ENCODE results near the gene PTPN23.

DNA sequence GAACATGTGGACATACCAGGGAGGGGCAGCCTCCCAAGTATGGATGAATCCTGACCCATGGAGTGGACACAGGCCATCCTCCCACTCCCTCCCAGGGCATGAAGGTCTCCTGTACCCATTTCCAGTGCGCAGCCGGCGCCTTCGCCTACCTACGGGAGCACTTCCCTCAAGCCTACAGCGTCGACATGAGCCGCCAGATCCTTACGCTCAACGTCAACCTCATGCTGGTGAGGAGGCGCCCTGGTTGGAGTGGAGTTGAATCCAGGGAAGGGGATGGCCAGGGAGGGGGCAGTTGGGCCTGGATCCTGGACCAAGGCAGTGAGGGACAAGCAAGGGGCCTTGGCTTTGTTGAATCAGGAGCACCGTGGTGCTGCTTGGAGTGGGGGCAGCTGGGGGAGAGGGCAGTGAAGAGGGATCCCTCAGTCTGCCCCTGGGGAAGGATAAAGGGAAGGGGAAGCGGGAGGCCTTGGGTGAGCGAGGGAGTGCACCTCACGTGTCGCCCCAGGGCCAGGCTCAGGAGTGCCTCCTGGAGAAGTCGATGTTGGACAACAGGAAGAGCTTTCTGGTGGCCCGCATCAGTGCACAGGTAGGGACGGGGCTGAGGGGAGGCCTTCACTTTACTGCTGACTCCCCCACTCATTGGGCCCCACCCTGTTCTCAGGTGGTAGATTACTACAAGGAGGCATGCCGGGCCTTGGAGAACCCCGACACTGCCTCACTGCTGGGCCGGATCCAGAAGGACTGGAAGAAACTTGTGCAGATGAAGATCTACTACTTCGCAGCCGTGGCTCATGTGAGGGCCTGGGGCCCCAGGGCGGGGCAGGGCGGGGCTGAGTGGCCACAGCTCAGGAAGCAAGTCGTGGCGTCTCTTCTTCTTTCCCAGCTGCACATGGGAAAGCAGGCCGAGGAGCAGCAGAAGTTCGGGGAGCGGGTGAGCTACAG lies 25.3 kb downstream of the PTPN23 start:
- TF ChIP-seq, protein P1, sequence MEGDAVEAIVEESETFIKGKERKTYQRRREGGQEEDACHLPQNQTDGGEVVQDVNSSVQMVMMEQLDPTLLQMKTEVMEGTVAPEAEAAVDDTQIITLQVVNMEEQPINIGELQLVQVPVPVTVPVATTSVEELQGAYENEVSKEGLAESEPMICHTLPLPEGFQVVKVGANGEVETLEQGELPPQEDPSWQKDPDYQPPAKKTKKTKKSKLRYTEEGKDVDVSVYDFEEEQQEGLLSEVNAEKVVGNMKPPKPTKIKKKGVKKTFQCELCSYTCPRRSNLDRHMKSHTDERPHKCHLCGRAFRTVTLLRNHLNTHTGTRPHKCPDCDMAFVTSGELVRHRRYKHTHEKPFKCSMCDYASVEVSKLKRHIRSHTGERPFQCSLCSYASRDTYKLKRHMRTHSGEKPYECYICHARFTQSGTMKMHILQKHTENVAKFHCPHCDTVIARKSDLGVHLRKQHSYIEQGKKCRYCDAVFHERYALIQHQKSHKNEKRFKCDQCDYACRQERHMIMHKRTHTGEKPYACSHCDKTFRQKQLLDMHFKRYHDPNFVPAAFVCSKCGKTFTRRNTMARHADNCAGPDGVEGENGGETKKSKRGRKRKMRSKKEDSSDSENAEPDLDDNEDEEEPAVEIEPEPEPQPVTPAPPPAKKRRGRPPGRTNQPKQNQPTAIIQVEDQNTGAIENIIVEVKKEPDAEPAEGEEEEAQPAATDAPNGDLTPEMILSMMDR (IDR thresholded peaks at IDR 0.05), result no peak
- TF ChIP-seq POLR2AphosphoS5 (IDR thresholded peaks at IDR 0.05), result no peak
